ENCODE data around the gene MBOAT2.
"Not testable (repeated sequence)": the region's sequence is repeated elsewhere in the genome, so short reads cannot be mapped to it uniquely, and the experiment has no call there.

MBOAT2 gene

DNA sequence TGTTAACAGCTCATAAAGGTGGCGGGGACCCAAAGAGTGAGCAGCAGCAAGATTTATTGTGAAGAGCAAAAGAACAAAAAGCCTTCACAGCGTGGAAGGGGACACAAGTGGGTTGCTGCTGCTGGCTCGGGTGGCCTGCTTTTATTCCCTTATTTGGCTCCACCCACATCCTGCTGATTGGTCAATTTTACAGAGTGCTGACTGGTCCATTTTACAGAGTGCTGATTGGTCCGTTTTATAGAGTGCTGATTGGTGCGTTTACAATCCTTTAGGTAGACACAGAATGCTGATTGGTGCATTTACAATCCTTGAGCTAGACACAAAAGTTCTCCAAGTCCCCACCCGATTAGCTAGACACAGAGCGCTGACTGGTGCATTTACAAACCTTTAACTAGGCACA lies 100.7 kb downstream of the MBOAT2 start:
- DNase-seq (ENCODE audit: extremely low read depth in 1 of 2, low read depth in 1 of 2), result not testable (repeated sequence)

GRCh38 chr2:8897206-8897605 lies 106.3 kb downstream of the MBOAT2 start:
- not testable (repeated sequence) for DNase-seq (ENCODE audit: extremely low read depth in 1 of 2, low read depth in 1 of 2)

DNA sequence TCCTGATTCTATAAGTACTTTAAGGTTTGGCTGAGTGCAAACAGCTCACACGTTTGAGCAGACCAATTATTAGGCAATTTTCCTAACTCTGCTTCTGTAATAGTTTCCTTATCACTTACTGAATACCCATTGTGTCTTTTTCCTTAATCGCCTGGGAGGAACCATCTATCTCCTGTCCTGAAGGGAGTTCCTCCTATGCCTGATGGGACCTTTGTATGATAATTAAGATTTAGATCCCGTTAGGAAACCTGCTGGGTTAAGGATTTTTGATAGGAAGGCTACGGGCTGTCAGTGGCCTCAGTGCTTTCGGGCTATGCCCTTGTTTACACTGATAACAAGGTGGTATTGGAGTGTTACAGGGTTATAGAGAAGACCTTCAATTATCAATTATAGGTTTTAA lies 106.8 kb downstream of the MBOAT2 start:
- not testable (repeated sequence) for DNase-seq (ENCODE audit: extremely low read depth in 1 of 2, low read depth in 1 of 2)

- DNase-seq (ENCODE audit: extremely low read depth in 1 of 2, low read depth in 1 of 2), result not testable (repeated sequence)
These were observed 108.2 kb downstream of the MBOAT2 start for GRCh38 chr2:8895087-8895912.

GRCh38 chr2:8893978-8894820 lies 109.3 kb downstream of the MBOAT2 start:
- no peak for DNase-seq (ENCODE audit: extremely low read depth in 1 of 2, low read depth in 1 of 2)

DNA sequence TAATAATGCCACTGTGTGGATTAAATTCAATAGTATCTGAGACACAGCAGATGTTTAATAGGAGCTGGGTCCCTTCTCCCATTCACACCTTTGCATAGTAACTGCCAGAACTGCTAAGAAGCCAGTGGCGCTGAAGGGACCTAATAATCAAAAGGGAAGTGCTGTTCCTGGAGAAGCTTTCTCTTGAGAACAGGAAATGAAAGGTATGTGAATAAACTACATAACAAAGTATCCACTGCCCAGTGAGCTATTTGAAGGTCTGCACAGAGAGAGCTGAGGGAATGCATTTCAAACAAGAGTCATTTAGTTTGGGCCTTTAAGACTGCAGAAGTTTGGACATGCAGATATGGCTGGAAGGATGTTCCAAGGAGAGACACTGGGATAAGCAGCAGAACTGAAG lies 110.0 kb downstream of the MBOAT2 start:
- no peak for DNase-seq (ENCODE audit: extremely low read depth in 1 of 2, low read depth in 1 of 2)

GRCh38 chr2:8892111-8892510 lies 111.4 kb downstream of the MBOAT2 start:
- DNase-seq (ENCODE audit: extremely low read depth in 1 of 2, low read depth in 1 of 2), result no peak

DNA sequence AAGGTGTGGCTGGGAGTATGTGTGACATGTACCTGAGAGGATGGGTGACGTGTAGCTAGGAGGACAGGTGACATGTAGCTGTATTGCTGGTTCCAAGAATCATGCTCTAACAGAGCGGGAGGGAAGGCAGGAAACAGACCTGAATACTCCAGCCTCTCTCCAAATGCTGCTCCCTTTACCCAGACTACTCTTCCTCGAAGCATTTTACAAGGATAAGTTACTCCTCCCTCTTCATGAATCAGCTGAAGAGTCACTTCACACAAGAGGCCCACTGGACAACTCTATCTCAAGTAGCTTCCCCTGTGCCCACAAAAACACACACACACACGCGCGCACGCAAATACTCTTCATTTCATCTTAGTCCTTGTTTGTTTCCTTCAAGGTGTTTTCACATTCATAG lies 113.5 kb downstream of the MBOAT2 start:
- no peak for DNase-seq (ENCODE audit: extremely low read depth in 1 of 2, low read depth in 1 of 2)

GRCh38 chr2:8888963-8889362 lies 114.5 kb downstream of the MBOAT2 start:
- DNase-seq (ENCODE audit: extremely low read depth in 1 of 2, low read depth in 1 of 2), result no peak

GRCh38 chr2:8886876-8887275 lies 116.6 kb downstream of the MBOAT2 start:
- no peak for DNase-seq (ENCODE audit: extremely low read depth in 1 of 2, low read depth in 1 of 2)

- DNase-seq (ENCODE audit: extremely low read depth in 1 of 2, low read depth in 1 of 2), result no peak
These were observed 117.3 kb downstream of the MBOAT2 start for GRCh38 chr2:8886202-8886518.

- no peak for DNase-seq (ENCODE audit: extremely low read depth in 1 of 2, low read depth in 1 of 2)
These were observed 117.9 kb downstream of the MBOAT2 start for GRCh38 chr2:8885449-8886201.

DNA sequence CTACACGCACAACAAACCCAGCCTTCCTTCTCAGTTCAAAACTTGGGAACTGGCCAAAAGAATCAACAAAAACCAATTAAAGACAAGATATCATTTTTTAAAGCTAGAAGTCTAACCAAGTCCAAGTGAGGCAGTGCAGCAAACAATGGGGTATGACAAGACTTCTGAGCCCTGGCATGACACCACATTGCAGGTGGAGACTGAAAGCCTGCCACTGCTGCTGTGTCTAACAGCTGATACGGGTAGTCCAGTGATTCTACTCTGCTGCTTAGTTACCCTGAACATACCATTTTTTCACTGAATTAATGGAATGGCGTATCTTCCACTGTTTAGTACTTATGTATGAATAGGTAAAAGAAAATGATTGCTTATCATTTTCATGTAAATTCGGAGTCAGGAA lies 118.7 kb downstream of the MBOAT2 start:
- no peak for DNase-seq (ENCODE audit: extremely low read depth in 1 of 2, low read depth in 1 of 2)

DNA sequence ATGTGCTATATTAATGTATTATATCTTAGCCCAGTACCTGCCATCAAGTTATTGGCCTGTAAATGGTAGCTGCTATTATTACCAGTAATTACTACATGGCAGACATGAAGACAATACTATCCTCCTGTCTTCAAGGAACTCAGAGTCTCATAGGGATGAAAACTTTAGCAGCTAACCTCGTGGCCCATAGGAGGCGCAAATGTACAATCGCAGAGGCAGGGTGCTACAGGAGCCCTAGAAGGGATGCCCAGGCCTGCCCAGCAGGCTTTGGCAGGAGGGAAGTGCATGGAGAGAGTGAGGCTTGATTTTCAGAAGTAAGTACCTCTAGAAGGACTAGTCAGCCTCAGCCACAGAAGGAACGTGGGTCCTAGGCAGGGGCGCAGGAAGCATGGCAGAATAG lies 121.4 kb downstream of the MBOAT2 start:
- DNase-seq (ENCODE audit: extremely low read depth in 1 of 2, low read depth in 1 of 2), result no peak

DNA sequence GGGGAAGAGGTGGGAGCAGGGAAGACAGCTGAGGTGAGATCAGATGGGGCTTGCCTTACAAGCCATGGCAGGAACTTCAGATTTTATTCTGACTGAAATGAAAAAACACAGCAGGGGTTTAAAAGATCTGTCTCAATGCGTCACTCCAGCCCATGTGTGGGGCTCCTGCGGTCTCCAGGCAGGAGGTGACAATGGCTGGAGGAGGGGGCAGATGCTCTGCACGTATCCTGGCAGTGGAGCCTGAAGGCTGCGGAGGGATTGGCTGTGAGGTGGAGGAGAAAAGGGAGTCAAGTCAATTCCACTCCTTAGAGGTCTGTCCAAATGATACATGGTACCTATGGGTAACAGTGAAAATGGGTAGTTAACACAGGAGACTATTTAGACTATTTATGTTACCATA lies 125.6 kb downstream of the MBOAT2 start:
- DNase-seq (ENCODE audit: extremely low read depth in 1 of 2, low read depth in 1 of 2), result no peak

- DNase-seq (ENCODE audit: extremely low read depth in 1 of 2, low read depth in 1 of 2), result no peak
These were observed 126.2 kb downstream of the MBOAT2 start for GRCh38 chr2:8877332-8877731.

DNA sequence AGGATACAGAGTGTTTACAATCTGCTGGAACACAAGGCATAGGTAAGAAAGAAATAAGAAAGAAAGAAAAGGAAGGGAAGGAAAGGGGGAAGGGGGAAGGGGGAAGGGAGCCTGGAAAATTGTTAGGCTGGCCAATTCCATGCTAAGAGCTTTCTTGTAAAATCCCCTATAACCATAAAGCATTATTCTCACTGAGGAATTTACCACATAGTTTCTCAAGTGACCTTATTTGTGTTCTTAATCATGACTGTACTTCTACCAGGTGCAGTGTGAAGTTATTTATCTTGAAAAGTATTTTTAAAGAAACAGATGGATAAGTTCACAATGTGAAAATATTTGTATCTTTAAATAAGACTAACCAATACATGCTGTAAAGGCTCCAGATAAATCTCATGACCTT lies 126.9 kb downstream of the MBOAT2 start:
- DNase-seq (ENCODE audit: extremely low read depth in 1 of 2, low read depth in 1 of 2), result no peak

DNA sequence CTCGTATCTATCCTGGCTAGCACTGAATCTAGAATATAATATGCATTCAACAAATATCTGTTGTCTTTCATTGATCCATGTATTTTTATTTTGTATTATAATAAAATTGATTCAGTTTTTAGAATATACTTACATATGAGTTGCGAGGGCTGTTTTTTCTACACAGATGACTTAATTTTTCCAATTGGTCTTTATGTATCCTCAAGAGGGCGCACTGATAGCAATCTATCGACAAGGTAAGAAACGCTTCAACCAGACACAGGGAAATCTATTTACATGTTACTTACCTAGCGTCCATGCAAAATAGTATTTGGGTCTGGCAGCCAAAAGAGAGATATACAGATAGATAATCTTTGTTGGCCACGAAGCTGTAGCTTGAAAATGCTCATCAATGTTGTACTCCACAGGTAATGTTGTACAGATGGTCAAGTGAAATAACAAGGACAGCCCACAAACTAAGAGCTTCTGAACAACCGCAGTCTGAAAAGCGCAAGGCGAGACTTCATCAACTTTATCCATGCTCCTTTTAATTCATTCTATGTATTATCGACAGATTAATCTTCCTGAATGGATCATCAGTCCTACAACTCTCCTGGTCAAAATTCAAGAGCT lies 130.6 kb downstream of the MBOAT2 start:
- no peak for DNase-seq (ENCODE audit: extremely low read depth in 1 of 2, low read depth in 1 of 2)

DNA sequence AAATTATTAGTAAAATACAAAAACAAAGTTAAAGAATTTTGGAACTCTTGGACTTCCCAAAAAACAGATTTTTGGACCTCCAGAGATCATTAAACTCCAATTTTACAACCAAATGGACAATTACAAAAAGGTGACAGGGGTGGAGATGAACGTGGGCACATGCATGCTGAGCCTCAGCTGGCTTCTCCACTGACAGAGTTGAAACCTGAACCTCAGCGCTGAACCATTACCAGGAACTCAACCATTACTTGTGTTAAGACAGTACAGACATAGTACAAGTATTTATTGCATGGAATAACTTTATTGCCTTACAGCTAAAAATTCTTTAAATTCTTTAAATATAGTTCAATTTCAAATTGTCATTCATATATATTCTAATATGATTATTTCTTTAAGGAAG lies 133.0 kb downstream of the MBOAT2 start:
- no peak for DNase-seq (ENCODE audit: extremely low read depth in 1 of 2, low read depth in 1 of 2)

- no peak for DNase-seq (ENCODE audit: extremely low read depth in 1 of 2, low read depth in 1 of 2)
These were observed 136.1 kb downstream of the MBOAT2 start for GRCh38 chr2:8867363-8867762.

GRCh38 chr2:8863331-8863953 lies 140.0 kb downstream of the MBOAT2 start:
- no peak for DNase-seq (ENCODE audit: extremely low read depth in 1 of 2, low read depth in 1 of 2)

Measured in stimulated activated CD8-positive, alpha-beta memory T cell treated with anti-CD3 and anti-CD28 coated beads, Interleukin-7, amount 100 ng/mL, for 48 hours (primary cell).